NB4 (cell line): ENCODE data around the gene CSRNP3.

ENCODE experiments used
- MYC ChIP-seq: IDR thresholded peaks from 2 replicates; pipeline ENCODE4 v1.6.1; 2011; ENCODE audit warnings: low read depth, low read length
- POLR2A ChIP-seq: IDR thresholded peaks from 2 replicates; pipeline ENCODE4 v1.6.1; 2011; ENCODE audit warnings: mild to moderate bottlenecking; ENCODE audit not compliant: insufficient read length; ENCODE audit errors: extremely low read depth
- TF ChIP-seq, protein P1 (sequence below): IDR thresholded peaks from one replicate; pipeline ENCODE4 v1.5.1; 2012; ENCODE audit warnings: low read depth, low read length
- TF ChIP-seq, protein P2 (sequence below): IDR thresholded peaks from 2 replicates; pipeline ENCODE4 v1.6.1; 2011; ENCODE audit warnings: low read depth, low read length

DNA sequence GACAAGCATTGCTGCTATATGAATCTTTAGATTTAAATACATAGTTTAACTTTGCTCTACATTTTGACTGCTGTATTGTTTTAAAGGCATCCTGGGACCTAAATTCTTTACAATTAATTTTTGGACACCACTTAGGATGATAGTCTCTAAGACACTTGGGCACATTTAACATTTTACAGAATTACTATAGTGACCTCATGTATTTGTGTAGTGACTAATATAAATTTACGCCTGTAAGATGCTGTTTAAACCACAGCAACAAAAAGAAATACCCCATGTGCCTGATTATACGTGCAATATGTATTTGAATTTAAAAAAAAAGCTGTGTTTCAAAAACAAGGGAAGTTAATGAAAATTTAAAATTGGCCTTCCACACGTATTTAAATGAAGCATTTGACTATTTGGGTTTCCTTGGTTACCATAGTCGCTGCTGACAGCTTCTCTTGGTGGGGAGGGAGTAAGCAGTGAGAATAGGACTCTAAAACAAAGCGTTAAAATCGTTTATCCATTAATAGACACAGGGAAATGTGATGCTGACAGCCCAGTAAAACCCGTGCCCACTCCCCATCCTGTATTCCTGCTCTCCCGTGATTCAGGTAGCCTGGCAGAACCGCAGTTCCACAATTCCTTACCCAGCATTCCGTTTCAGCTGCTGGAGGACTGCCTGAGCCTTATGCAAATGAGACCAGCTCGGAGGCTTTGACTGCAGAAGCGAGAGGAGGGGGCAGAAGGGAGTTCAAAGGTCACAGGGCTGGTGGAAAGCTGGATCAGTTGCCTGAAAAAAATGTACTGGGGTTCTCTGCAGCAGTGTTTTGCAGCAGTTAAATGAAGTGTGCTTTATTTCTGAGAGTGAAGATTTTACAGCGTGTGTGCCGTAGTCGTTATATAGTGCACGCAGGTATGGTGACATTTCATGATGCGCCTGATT, 104.3 kb downstream of the CSRNP3 start:
- TF ChIP-seq, protein P1, sequence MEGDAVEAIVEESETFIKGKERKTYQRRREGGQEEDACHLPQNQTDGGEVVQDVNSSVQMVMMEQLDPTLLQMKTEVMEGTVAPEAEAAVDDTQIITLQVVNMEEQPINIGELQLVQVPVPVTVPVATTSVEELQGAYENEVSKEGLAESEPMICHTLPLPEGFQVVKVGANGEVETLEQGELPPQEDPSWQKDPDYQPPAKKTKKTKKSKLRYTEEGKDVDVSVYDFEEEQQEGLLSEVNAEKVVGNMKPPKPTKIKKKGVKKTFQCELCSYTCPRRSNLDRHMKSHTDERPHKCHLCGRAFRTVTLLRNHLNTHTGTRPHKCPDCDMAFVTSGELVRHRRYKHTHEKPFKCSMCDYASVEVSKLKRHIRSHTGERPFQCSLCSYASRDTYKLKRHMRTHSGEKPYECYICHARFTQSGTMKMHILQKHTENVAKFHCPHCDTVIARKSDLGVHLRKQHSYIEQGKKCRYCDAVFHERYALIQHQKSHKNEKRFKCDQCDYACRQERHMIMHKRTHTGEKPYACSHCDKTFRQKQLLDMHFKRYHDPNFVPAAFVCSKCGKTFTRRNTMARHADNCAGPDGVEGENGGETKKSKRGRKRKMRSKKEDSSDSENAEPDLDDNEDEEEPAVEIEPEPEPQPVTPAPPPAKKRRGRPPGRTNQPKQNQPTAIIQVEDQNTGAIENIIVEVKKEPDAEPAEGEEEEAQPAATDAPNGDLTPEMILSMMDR, result no peak
- TF ChIP-seq POLR2A, result no peak
- TF ChIP-seq, protein P2, sequence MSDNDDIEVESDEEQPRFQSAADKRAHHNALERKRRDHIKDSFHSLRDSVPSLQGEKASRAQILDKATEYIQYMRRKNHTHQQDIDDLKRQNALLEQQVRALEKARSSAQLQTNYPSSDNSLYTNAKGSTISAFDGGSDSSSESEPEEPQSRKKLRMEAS, result no peak
- TF ChIP-seq MYC, result no peak
